IMR-90 (cell line): ENCODE data around the gene RAD51B. TPM values are rescaled to one million over a fixed set of nuclear protein-coding genes. Genes with fewer than 3 reads are reported as not detected.

ENCODE experiments used
- ATAC-seq: fragments of 200-7000 bp; cut with Tn5 transposase; 2 replicates; pipeline ENCODE4 v1.9.1; 2020; ENCODE audit warnings: low read depth, mild to moderate bottlenecking, moderate library complexity
- BruUV-seq: library from RNA; stranded (reverse); fragments of 400-500 nt; replicated peaks from 2 replicates; lab custom pipeline; 2021; lab: Mats Ljungman, UMichigan
- CTCF ChIA-PET: fragments of 300-600 bp; formaldehyde crosslinking; extraction: SDS; loops from one replicate; lab custom pipeline; 2021; ENCODE audit warnings: antibody characterized with exemption; lab: Yijun Ruan, JAX
- POLR2A ChIA-PET: fragments of 300-600 bp; sonication (Branson Sonifier 250); formaldehyde crosslinking; loops from one replicate; lab custom pipeline; 2022; ENCODE audit warnings: antibody characterized with exemption; ENCODE audit not compliant: unreplicated experiment; lab: Charles Lee
- DNase-seq: peaks from one replicate; pipeline ENCODE4 v3.0.0; 2013
- H2AFZ ChIP-seq: replicated peaks from 2 replicates; pipeline ENCODE3; 2013; ENCODE audit warnings: low read length, mild to moderate bottlenecking; ENCODE audit not compliant: poor library complexity
- H2AK5ac ChIP-seq: 2 replicates; pipeline ENCODE4 v1.6.1; 2013; ENCODE audit warnings: low read depth, low read length, inconsistent platforms
- H2AK9ac ChIP-seq: replicated peaks from 2 replicates; pipeline ENCODE3; 2013; ENCODE audit warnings: mild to moderate bottlenecking, low read depth, low read length, moderate library complexity; ENCODE audit not compliant: poor library complexity
- H2BK120ac ChIP-seq: 2 replicates; pipeline ENCODE4 v1.6.1; 2013; ENCODE audit warnings: low read depth, low read length, inconsistent platforms
- H2BK15ac ChIP-seq: 3 replicates; pipeline ENCODE4 v1.6.1; 2013; ENCODE audit warnings: low read depth, low read length, inconsistent platforms
- H2BK20ac ChIP-seq: 2 replicates; pipeline ENCODE4 v1.6.1; 2013; ENCODE audit warnings: low read depth, mild to moderate bottlenecking, inconsistent platforms, low read length, moderate library complexity
- H2BK5ac ChIP-seq: 2 replicates; pipeline ENCODE4 v1.6.1; 2013; ENCODE audit warnings: mild to moderate bottlenecking, low read depth, low read length, inconsistent platforms; ENCODE audit not compliant: poor library complexity, severe bottlenecking
- H3K14ac ChIP-seq: replicated peaks from 2 replicates; pipeline ENCODE4 v1.6.1; 2013; ENCODE audit warnings: low read depth, low read length, inconsistent platforms
- H3K18ac ChIP-seq: 2 replicates; pipeline ENCODE4 v1.6.1; 2013; ENCODE audit warnings: low read depth, low read length, control low read depth
- H3K23ac ChIP-seq: 2 replicates; pipeline ENCODE4 v1.6.1; 2013; ENCODE audit warnings: low read depth, low read length, inconsistent platforms
- H3K27ac ChIP-seq: 2 replicates; pipeline ENCODE4 v1.5.1; 2013; ENCODE audit warnings: mild to moderate bottlenecking, control low read depth, low read length; ENCODE audit not compliant: insufficient read depth
- H3K27me3 ChIP-seq: 2 replicates; pipeline ENCODE4 v1.6.1; 2013; ENCODE audit warnings: low read length; ENCODE audit not compliant: control insufficient read depth, insufficient read depth
- H3K36me3 ChIP-seq: 2 replicates; pipeline ENCODE4 v1.6.1; 2013; ENCODE audit warnings: low read length, mixed read lengths; ENCODE audit not compliant: control insufficient read depth, insufficient read depth
- H3K4ac ChIP-seq: 2 replicates; pipeline ENCODE4 v1.6.1; 2013; ENCODE audit warnings: low read depth, low read length, inconsistent platforms
- H3K4me1 ChIP-seq: 2 replicates; pipeline ENCODE4 v1.6.1; 2013; ENCODE audit warnings: low read length, mixed read lengths; ENCODE audit not compliant: control insufficient read depth, insufficient read depth
- H3K4me2 ChIP-seq: 2 replicates; pipeline ENCODE4 v1.6.1; 2013; ENCODE audit warnings: low read depth, mild to moderate bottlenecking, control low read depth, low read length, moderate library complexity
- H3K4me3 ChIP-seq: 2 replicates; pipeline ENCODE4 v1.5.1; 2013; ENCODE audit warnings: low read depth, mild to moderate bottlenecking, control low read depth, low read length, moderate library complexity; ENCODE audit not compliant: insufficient read depth
- H3K56ac ChIP-seq: 2 replicates; pipeline ENCODE4 v1.6.1; 2013; ENCODE audit warnings: low read length, inconsistent platforms; ENCODE audit not compliant: insufficient read depth; ENCODE audit errors: extremely low read depth
- H3K79me1 ChIP-seq, 2 experiments: 2 replicates each; pipeline ENCODE4 v1.6.1; 2013; ENCODE audit warnings: low read length in 2 of 2, inconsistent platforms in 1 of 2, low read depth in 1 of 2
- H3K9ac ChIP-seq: 2 replicates; pipeline ENCODE4 v1.6.1; 2013; ENCODE audit warnings: low read depth, low read length, control low read depth
- H3K9me1 ChIP-seq: 2 replicates; pipeline ENCODE4 v1.6.1; 2013; ENCODE audit warnings: low read length, inconsistent platforms; ENCODE audit not compliant: insufficient read depth
- H3K9me3 ChIP-seq: 2 replicates; pipeline ENCODE4 v1.6.1; 2013; ENCODE audit warnings: low read length; ENCODE audit not compliant: control insufficient read depth, insufficient read depth
- H4K20me1 ChIP-seq: 2 replicates; pipeline ENCODE4 v1.6.1; 2013; ENCODE audit warnings: low read length, inconsistent platforms; ENCODE audit not compliant: insufficient read depth
- H4K5ac ChIP-seq: 2 replicates; pipeline ENCODE4 v1.6.1; 2013; ENCODE audit warnings: mild to moderate bottlenecking, low read depth, low read length, control low read depth
- H4K8ac ChIP-seq, 2 experiments: 2 replicates each; pipeline ENCODE4 v1.6.1; 2013; ENCODE audit warnings: low read depth in 2 of 2, low read length in 2 of 2, control low read depth in 1 of 2, inconsistent platforms in 1 of 2
- H4K91ac ChIP-seq: 2 replicates; pipeline ENCODE4 v1.6.1; 2013; ENCODE audit warnings: low read depth, low read length, inconsistent platforms; ENCODE audit not compliant: insufficient read depth
- CEBPB ChIP-seq: IDR thresholded peaks from 2 replicates; pipeline ENCODE4 v1.6.1; 2012; ENCODE audit warnings: low read depth, low read length, improper control_type of control experiment
- CHD1 ChIP-seq: IDR thresholded peaks from 2 replicates; pipeline ENCODE4 v1.6.1; 2012; ENCODE audit warnings: low read depth, low read length, improper control_type of control experiment
- CTCF ChIP-seq: conservative IDR thresholded peaks from 2 replicates; pipeline ENCODE4 v1.5.1; 2012; ENCODE audit warnings: mild to moderate bottlenecking, low read depth, low read length, improper control_type of control experiment
- MAFK ChIP-seq: IDR thresholded peaks from 2 replicates; pipeline ENCODE4 v1.6.1; 2012; ENCODE audit warnings: low read depth, low read length, improper control_type of control experiment
- MAZ ChIP-seq: IDR thresholded peaks from 2 replicates; pipeline ENCODE4 v1.6.1; 2012; ENCODE audit warnings: low read depth, mild to moderate bottlenecking, low read length, improper control_type of control experiment, moderate library complexity, borderline replicate concordance
- MXI1 ChIP-seq: IDR thresholded peaks from 2 replicates; pipeline ENCODE4 v1.6.1; 2012; ENCODE audit warnings: low read depth, mild to moderate bottlenecking, low read length, moderate library complexity, borderline replicate concordance
- WGBS, 2 experiments: methylation state at CpG; one replicate each; pipeline versions ENCODE4 v1.1.5 to v1.1.7; 2013; ENCODE audit warnings: missing lambda C conversion rate in 2 of 2; ENCODE audit not compliant: insufficient read length in 1 of 2; ENCODE audit errors: extremely low coverage in 2 of 2; 5-methylcytosine and 5-hydroxymethylcytosine counted together
- dilution Hi-C: fragments of 300-500 bp; cut with HindIII; formaldehyde crosslinking; loops from one replicate; pipeline ENCODE4 v1.14.3; 2018; ENCODE audit warnings: low sequenced_read_pairs; ENCODE audit not compliant: unreplicated experiment
- in situ Hi-C: fragments of 300-500 bp; cut with MboI; formaldehyde crosslinking; loops from 3 replicates; pipeline ENCODE4 v1.14.3; 2019; ENCODE audit warnings: low sequenced_read_pairs, inconsistent platforms, mixed read lengths
- intact Hi-C: fragments of 100-400 bp; cut with micrococcal nuclease; formaldehyde crosslinking; loops from 2 replicates; pipeline ENCODE4 v1.10.0; 2022
- polyA plus RNA-seq, 3 experiments: library from polyadenylated mRNA; depleted of rRNA; stranded (reverse); fragments of >200 nt; gene quantifications; 2 replicates each; pipeline ENCODE4 v1.2.3, GENCODE V29; 2012; ENCODE audit warnings: low replicate concordance in 1 of 3
- total RNA-seq: library from RNA; depleted of rRNA; stranded (reverse); fragments of >200 nt; gene quantifications from 2 replicates; pipeline ENCODE4 v1.2.3, GENCODE V29; 2012
- TF ChIP-seq, protein P1 (sequence below): fragments of 150-350 bp; IDR thresholded peaks from 2 replicates; pipeline ENCODE4 v1.6.1; 2017; ENCODE audit warnings: mild to moderate bottlenecking, antibody characterized with exemption, low read length, low read depth

The RAD51B gene
- total and polyA plus RNA-seq, 2 of the 4 experiments (the other 2 are of a cell fraction) = 5.1 to 18.8 TPM

DNA sequence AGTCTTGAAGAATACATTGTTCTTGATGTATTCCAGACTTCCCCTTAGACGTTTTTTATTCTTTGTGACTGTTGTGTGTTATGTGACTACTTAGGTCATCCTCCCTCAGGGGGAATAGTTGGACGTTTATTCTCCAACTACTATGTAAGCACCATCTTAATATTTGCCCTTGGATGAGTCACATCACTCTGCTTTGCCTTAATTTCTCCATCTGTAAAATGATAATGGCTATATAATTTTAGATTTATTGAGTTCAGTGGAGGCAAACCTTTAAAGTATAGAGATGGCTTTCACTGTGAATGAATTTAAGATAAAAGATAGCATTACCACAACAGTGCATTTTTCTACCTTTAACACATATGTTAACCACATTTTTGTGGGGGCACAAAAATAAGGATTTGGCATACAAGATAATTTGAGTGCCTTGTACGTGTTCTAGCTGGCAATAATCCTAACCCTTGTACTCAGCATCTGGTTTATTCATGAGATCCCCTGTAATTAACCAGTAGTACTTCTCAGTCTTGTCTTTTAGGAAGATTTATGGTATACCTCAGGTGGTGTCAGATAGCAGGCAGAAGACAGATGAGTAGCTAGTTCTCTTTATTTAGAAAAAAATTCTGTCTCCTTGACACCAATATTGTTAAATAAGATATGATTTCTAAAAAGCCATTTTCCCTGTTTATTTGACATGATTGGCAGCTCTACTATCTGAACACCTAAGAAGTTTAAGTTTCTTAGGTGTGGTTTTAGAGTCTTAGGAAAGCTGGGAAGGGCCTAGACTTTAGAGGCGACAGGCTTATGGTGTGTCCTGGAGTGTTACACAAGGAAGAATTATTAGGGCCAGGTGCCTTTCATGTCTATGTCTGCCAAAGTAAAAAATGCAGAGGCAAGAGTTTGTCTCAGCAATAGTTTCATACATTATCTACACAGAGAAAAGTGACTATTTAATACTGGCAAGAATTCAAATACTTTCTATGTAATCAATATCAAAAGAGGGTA is 152.3 kb downstream of the RAD51B start:
- H3K27ac ChIP-seq = no peak overlapping the region
- H3K14ac ChIP-seq = no peak overlapping the region
- H3K4me3 ChIP-seq = no peak overlapping the region
- TF ChIP-seq MXI1 = no peak
- no peak for TF ChIP-seq MAZ
- TF ChIP-seq CHD1 = no peak
- TF ChIP-seq, protein P1, sequence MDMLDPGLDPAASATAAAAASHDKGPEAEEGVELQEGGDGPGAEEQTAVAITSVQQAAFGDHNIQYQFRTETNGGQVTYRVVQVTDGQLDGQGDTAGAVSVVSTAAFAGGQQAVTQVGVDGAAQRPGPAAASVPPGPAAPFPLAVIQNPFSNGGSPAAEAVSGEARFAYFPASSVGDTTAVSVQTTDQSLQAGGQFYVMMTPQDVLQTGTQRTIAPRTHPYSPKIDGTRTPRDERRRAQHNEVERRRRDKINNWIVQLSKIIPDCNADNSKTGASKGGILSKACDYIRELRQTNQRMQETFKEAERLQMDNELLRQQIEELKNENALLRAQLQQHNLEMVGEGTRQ = no peak
- no peak for TF ChIP-seq CEBPB
- TF ChIP-seq MAFK = no peak
- no peak for TF ChIP-seq CTCF
- H3K23ac ChIP-seq = no peak overlapping the region
- no peak overlapping the region for H2BK120ac ChIP-seq
- H4K8ac ChIP-seq = no peak overlapping the region
- H2BK15ac ChIP-seq = no peak overlapping the region
- dilution Hi-C loops (no loop called here), intact Hi-C loops (no loop called here), in situ Hi-C loops (no loop called here)
- H2AFZ ChIP-seq = no peak overlapping the region
- no peak overlapping the region for H3K4ac ChIP-seq
- no peak overlapping the region for H2BK20ac ChIP-seq
- H3K36me3 ChIP-seq = no peaks in the 10 kb centered on the region
- no peak overlapping the region for H4K91ac ChIP-seq
- no peak overlapping the region for H3K18ac ChIP-seq
- no peak for ATAC-seq
- peak; percentile 37 for DNase-seq
- ChIA-PET POLR2A (no interaction called here), CTCF (interaction anchor here (1.1 kb wide), 1 partner anchor 20 kb away, joined by 3 read pairs; no protein-coding TSS in a partner anchor)
- H3K56ac ChIP-seq = no peak overlapping the region
- no peak overlapping the region for H2AK5ac ChIP-seq
- no peak overlapping the region for H2BK5ac ChIP-seq
- H3K4me2 ChIP-seq = no peak overlapping the region
- H3K27me3 ChIP-seq = no peaks in the 10 kb centered on the region
- no TSS peak for BruUV-seq
- H3K9ac ChIP-seq = no peak overlapping the region
- no peaks in the 10 kb centered on the region for H3K9me1 ChIP-seq
- no peaks in the 10 kb centered on the region for H3K9me3 ChIP-seq
- H3K4me1 ChIP-seq = no peaks in the 10 kb centered on the region
- no CpG with 5 or more reads among the region's 4 CpGs for WGBS, 2 experiments
- H4K20me1 ChIP-seq = no peaks in the 10 kb centered on the region
- no peak overlapping the region for H2AK9ac ChIP-seq
- H3K79me1 ChIP-seq = no peaks in the 10 kb centered on the region
- H4K5ac ChIP-seq = no peak overlapping the region
